OCI-LY1 (cell line): ENCODE data around the gene LMBR1.

Experiments
- H2AFZ ChIP-seq: fragments of 200-600 bp; sonication (generic), shearing (Covaris generic); 2 replicates; pipeline ENCODE4 v1.6.0; 2014; ENCODE audit warnings: antibody characterized with exemption, mild to moderate bottlenecking, low read length
- H3F3A ChIP-seq: fragments of 200-600 bp; sonication (generic), shearing (Covaris generic); 2 replicates; pipeline ENCODE4 v1.6.0; 2014; ENCODE audit warnings: mild to moderate bottlenecking, antibody characterized with exemption, low read length, moderate library complexity; ENCODE audit not compliant: insufficient read depth
- H3K27ac ChIP-seq: fragments of 200-600 bp; sonication (generic); 2 replicates; pipeline ENCODE4 v1.5.1; 2014; ENCODE audit warnings: low read length, mixed run types, mild to moderate bottlenecking, low read depth; ENCODE audit not compliant: poor library complexity, severe bottlenecking
- H3K27me3 ChIP-seq: fragments of 200-600 bp; sonication (generic); 2 replicates; pipeline ENCODE4 v1.6.0; 2014; ENCODE audit warnings: antibody characterized with exemption, mild to moderate bottlenecking, low read length, moderate library complexity; ENCODE audit not compliant: insufficient read depth
- H3K36me3 ChIP-seq: fragments of 200-600 bp; sonication (generic); 2 replicates; pipeline ENCODE4 v1.6.1; 2014; ENCODE audit warnings: mild to moderate bottlenecking, antibody characterized with exemption, low read length, moderate library complexity, mixed read lengths; ENCODE audit not compliant: insufficient read depth
- H3K4me1 ChIP-seq: fragments of 200-600 bp; sonication (generic); 2 replicates; pipeline ENCODE4 v1.5.1; 2014; ENCODE audit warnings: mild to moderate bottlenecking, low read length, moderate library complexity; ENCODE audit not compliant: insufficient read depth, severe bottlenecking
- H3K4me2 ChIP-seq: fragments of 200-600 bp; sonication (generic), shearing (Covaris generic); 2 replicates; pipeline ENCODE4 v1.6.1; 2014; ENCODE audit warnings: low read length
- H3K4me3 ChIP-seq: fragments of 200-600 bp; sonication (generic); 2 replicates; pipeline ENCODE4 v1.5.1; 2014; ENCODE audit warnings: low read length, low read depth, mild to moderate bottlenecking, mixed read lengths; ENCODE audit not compliant: poor library complexity, severe bottlenecking
- H3K79me2 ChIP-seq: fragments of 200-600 bp; shearing (Covaris generic); 2 replicates; pipeline ENCODE4 v1.6.1; 2016; ENCODE audit warnings: mixed run types, low read length, mixed read lengths; ENCODE audit not compliant: insufficient read depth
- H3K9ac ChIP-seq: fragments of 200-600 bp; sonication (generic), shearing (Covaris generic); 2 replicates; pipeline ENCODE4 v1.6.1; 2014; ENCODE audit warnings: mild to moderate bottlenecking, low read length, mixed read lengths
- H3K9me2 ChIP-seq: fragments of 200-600 bp; sonication (generic), shearing (Covaris generic); 2 replicates; pipeline ENCODE4 v1.6.1; 2014; ENCODE audit warnings: low read depth, mild to moderate bottlenecking, low read length, mixed read lengths
- H3K9me3 ChIP-seq: fragments of 200-600 bp; shearing (Covaris generic); 2 replicates; pipeline ENCODE4 v1.6.1; 2014; ENCODE audit warnings: low read length, mixed read lengths
- H4K20me1 ChIP-seq: fragments of 200-600 bp; sonication (generic), shearing (Covaris generic); 2 replicates; pipeline ENCODE4 v1.6.0; 2016; ENCODE audit warnings: mild to moderate bottlenecking, low read length; ENCODE audit not compliant: insufficient read depth
- CTCF ChIP-seq: fragments of 200-600 bp; sonication (generic), shearing (Covaris generic); IDR thresholded peaks from 2 replicates; pipeline ENCODE4 v1.5.1; 2017; ENCODE audit warnings: mild to moderate bottlenecking, antibody characterized with exemption, low read length, moderate library complexity, mixed read lengths
- EZH2 ChIP-seq: fragments of 200-600 bp; sonication (generic), shearing (Covaris generic); IDR thresholded peaks from 2 replicates; pipeline ENCODE4 v1.8.0; 2017; ENCODE audit warnings: borderline replicate concordance, mixed run types, mild to moderate bottlenecking, antibody characterized with exemption, low read length, moderate library complexity, mixed read lengths

The LMBR1 gene

GRCh38 chr7:156778668-156779067, 114.3 kb downstream of the LMBR1 start:
- Histone ChIP-seq H3K36me3 (peaks cover 13% of the 10 kb centered on the region), H3K9me2 (no peaks in the 10 kb centered on the region), H3K4me1 (peaks cover 17% of the 10 kb centered on the region), H2AFZ (no peak overlapping the region), H3K79me2 (no peaks in the 10 kb centered on the region), H3K9ac (no peak overlapping the region), H3K4me2 (no peak overlapping the region), H3K9me3 (no peaks in the 10 kb centered on the region), H4K20me1 (no peaks in the 10 kb centered on the region), H3K4me3 (no peak overlapping the region), H3K27ac (no peak overlapping the region), H3F3A (no peaks in the 10 kb centered on the region), H3K27me3 (no peaks in the 10 kb centered on the region)
- TF ChIP-seq EZH2 = no peak
- TF ChIP-seq CTCF = no peak

GRCh38 chr7:156778201-156778600, 114.8 kb downstream of the LMBR1 start:
- H3K4me1 ChIP-seq = peaks cover 17% of the 10 kb centered on the region
- peaks cover 13% of the 10 kb centered on the region for H3K36me3 ChIP-seq
- no peaks in the 10 kb centered on the region for H3K9me2 ChIP-seq
- no peaks in the 10 kb centered on the region for H3K9me3 ChIP-seq
- no peaks in the 10 kb centered on the region for H3K79me2 ChIP-seq
- H3K4me3 ChIP-seq = no peak overlapping the region
- H3K4me2 ChIP-seq = no peak overlapping the region
- H4K20me1 ChIP-seq = no peaks in the 10 kb centered on the region
- no peaks in the 10 kb centered on the region for H3K27me3 ChIP-seq
- no peak for TF ChIP-seq EZH2
- TF ChIP-seq CTCF = no peak
- no peak overlapping the region for H2AFZ ChIP-seq
- no peak overlapping the region for H3K27ac ChIP-seq
- H3F3A ChIP-seq = no peaks in the 10 kb centered on the region
- no peak overlapping the region for H3K9ac ChIP-seq

- H3K36me3 ChIP-seq = peaks cover 10% of the 10 kb centered on the region
- H3K79me2 ChIP-seq = no peaks in the 10 kb centered on the region
- no peaks in the 10 kb centered on the region for H3K9me3 ChIP-seq
- no peaks in the 10 kb centered on the region for H3K9me2 ChIP-seq
- no peak overlapping the region for H3K4me2 ChIP-seq
- no peaks in the 10 kb centered on the region for H3F3A ChIP-seq
- H3K4me1 ChIP-seq = peaks cover 17% of the 10 kb centered on the region
- no peaks in the 10 kb centered on the region for H3K27me3 ChIP-seq
- H3K27ac ChIP-seq = no peak overlapping the region
- no peaks in the 10 kb centered on the region for H4K20me1 ChIP-seq
- H2AFZ ChIP-seq = no peak overlapping the region
- no peak overlapping the region for H3K4me3 ChIP-seq
- no peak overlapping the region for H3K9ac ChIP-seq
- TF ChIP-seq CTCF = no peak
- no peak for TF ChIP-seq EZH2
These were observed 115.5 kb downstream of the LMBR1 start for GRCh38 chr7:156777364-156778069.
